Neural crest cell (in vitro differentiated cells): Measurements from ENCODE around the gene CBLN1. TPM values are rescaled to one million over a fixed set of nuclear protein-coding genes. Genes with fewer than 3 reads are reported as not detected.

Experiments used
- DNase-seq: peaks from one replicate; pipeline ENCODE4 v3.0.0; 2021; ENCODE audit warnings: low read depth, mixed read lengths, low spot score
- H3K27ac Mint-ChIP-seq: one replicate; pipeline ENCODE4 v1.8.0; 2021; ENCODE audit warnings: mild to moderate bottlenecking, mixed read lengths; ENCODE audit not compliant: unreplicated experiment
- H3K27me3 Mint-ChIP-seq: 2 replicates; pipeline ENCODE4 v1.8.0; 2021; ENCODE audit warnings: low read depth, mild to moderate bottlenecking, mixed read lengths
- H3K36me3 Mint-ChIP-seq: 2 replicates; pipeline ENCODE4 v1.8.0; 2021; ENCODE audit warnings: low read depth, mild to moderate bottlenecking, mixed read lengths
- H3K4me1 Mint-ChIP-seq: 2 replicates; pipeline ENCODE4 v1.8.0; 2021; ENCODE audit warnings: mixed read lengths
- H3K4me3 Mint-ChIP-seq: one replicate; pipeline ENCODE4 v1.8.0; 2021; ENCODE audit warnings: mild to moderate bottlenecking, mixed read lengths
- H3K9me3 Mint-ChIP-seq: 2 replicates; pipeline ENCODE4 v1.8.0; 2021; ENCODE audit warnings: mixed read lengths
- CTCF ChIP-seq: fragments of 200-600 bp; sonication (generic); conservative IDR thresholded peaks from 2 replicates; pipeline ENCODE4 v1.5.0; 2021; ENCODE audit warnings: antibody characterized with exemption, mild to moderate bottlenecking
- total RNA-seq: library from RNA; stranded (reverse); gene quantifications from 2 replicates; pipeline ENCODE4 v1.2.1, GENCODE V29; 2021

Gene CBLN1
- total RNA-seq, 1 donor from 2014 or later, result 0.61 TPM

GRCh38 chr16:49315602-49316001, 34.0 kb upstream of the CBLN1 start:
- Mint-ChIP-seq H3K27ac (no peak overlapping the region), H3K9me3 (no peaks in the 10 kb centered on the region), H3K27me3 (peaks cover 83% of the 10 kb centered on the region), H3K4me3 (no peak overlapping the region), H3K4me1 (no peaks in the 10 kb centered on the region), H3K36me3 (no peaks in the 10 kb centered on the region)
- no peak for DNase-seq
- TF ChIP-seq CTCF, result no peak

GRCh38 chr16:49312389-49312985, 30.8 kb upstream of the CBLN1 start:
- Mint-ChIP-seq H3K9me3 (no peaks in the 10 kb centered on the region), H3K27me3 (peaks cover 80% of the 10 kb centered on the region), H3K27ac (no peak overlapping the region), H3K4me3 (no peak overlapping the region), H3K36me3 (no peaks in the 10 kb centered on the region), H3K4me1 (no peaks in the 10 kb centered on the region)
- no peak for DNase-seq
- TF ChIP-seq CTCF, result no peak

GRCh38 chr16:49311823-49312222, 30.2 kb upstream of the CBLN1 start:
- H3K27ac Mint-ChIP-seq, result no peak overlapping the region
- H3K4me1 Mint-ChIP-seq, result no peaks in the 10 kb centered on the region
- no peaks in the 10 kb centered on the region for H3K9me3 Mint-ChIP-seq
- peaks cover 77% of the 10 kb centered on the region for H3K27me3 Mint-ChIP-seq
- no peaks in the 10 kb centered on the region for H3K36me3 Mint-ChIP-seq
- no peak for TF ChIP-seq CTCF
- H3K4me3 Mint-ChIP-seq, result no peak overlapping the region
- DNase-seq, result no peak

- Mint-ChIP-seq H3K4me3 (no peak overlapping the region), H3K27ac (no peak overlapping the region), H3K9me3 (no peaks in the 10 kb centered on the region), H3K27me3 (peaks cover 80% of the 10 kb centered on the region), H3K4me1 (no peaks in the 10 kb centered on the region), H3K36me3 (no peaks in the 10 kb centered on the region)
- DNase-seq, result no peak
- no peak for TF ChIP-seq CTCF
These were observed 25.5 kb upstream of the CBLN1 start for GRCh38 chr16:49307176-49307575.

- Mint-ChIP-seq H3K4me1 (no peaks in the 10 kb centered on the region), H3K4me3 (no peak overlapping the region), H3K27ac (no peak overlapping the region), H3K9me3 (no peaks in the 10 kb centered on the region), H3K27me3 (peaks cover 75% of the 10 kb centered on the region), H3K36me3 (no peaks in the 10 kb centered on the region)
- no peak for DNase-seq
- no peak for TF ChIP-seq CTCF
These were observed 23.8 kb upstream of the CBLN1 start for GRCh38 chr16:49305406-49305805.
